Pulmonary artery endothelial cell (primary cell): ENCODE measurements around the gene LSP1. TPM values are rescaled to one million over a fixed set of nuclear protein-coding genes. Genes with fewer than 3 reads are reported as not detected.

Experiments
- DNase-seq: peaks from one replicate; pipeline ENCODE4 v3.0.0-alpha.2; 2011; ENCODE audit warnings: low read depth, low spot score
- total RNA-seq: library from RNA; depleted of rRNA; stranded (reverse); fragments of >200 nt; gene quantifications from 2 replicates; pipeline ENCODE4 v1.2.3, GENCODE V29; 2014

LSP1 gene
- total RNA-seq, 1 donor from 2014 or later = not detected

GRCh38 chr11:1825039-1825740 lies 27.7 kb upstream of the LSP1 start:
- no peak for DNase-seq

- DNase-seq = no peak
These were observed 27.0 kb upstream of the LSP1 start for GRCh38 chr11:1825785-1826451.

GRCh38 chr11:1826552-1827094 lies 26.3 kb upstream of the LSP1 start:
- DNase-seq = no peak

- DNase-seq = no peak
These were observed 25.6 kb upstream of the LSP1 start for GRCh38 chr11:1827095-1827813.

GRCh38 chr11:1827931-1828330 lies 25.0 kb upstream of the LSP1 start:
- no peak for DNase-seq

GRCh38 chr11:1828542-1828941 lies 24.3 kb upstream of the LSP1 start:
- no peak for DNase-seq

- no peak for DNase-seq
These were observed 23.7 kb upstream of the LSP1 start for GRCh38 chr11:1829039-1829820.

- DNase-seq = no peak
These were observed 22.9 kb upstream of the LSP1 start for GRCh38 chr11:1830004-1830321.

GRCh38 chr11:1830322-1831223 lies 22.3 kb upstream of the LSP1 start:
- no peak for DNase-seq

GRCh38 chr11:1831338-1832210 lies 21.3 kb upstream of the LSP1 start:
- no peak for DNase-seq

GRCh38 chr11:1832211-1832919 lies 20.5 kb upstream of the LSP1 start:
- no peak for DNase-seq

GRCh38 chr11:1832920-1833295 lies 20.0 kb upstream of the LSP1 start:
- DNase-seq = no peak

GRCh38 chr11:1834062-1834610 lies 18.7 kb upstream of the LSP1 start:
- DNase-seq = no peak

- no peak for DNase-seq
These were observed 17.9 kb upstream of the LSP1 start, which contains the start of gene SYT8 for GRCh38 chr11:1834779-1835670. Gene SYT8, plus strand, starts transcription at chr11:1834990. Its CDS starts 116 bp downstream, at chr11:1835106.

- no peak for DNase-seq
These were observed 17.2 kb upstream of the LSP1 start for GRCh38 chr11:1835671-1836010.

GRCh38 chr11:1836011-1836945 lies 16.6 kb upstream of the LSP1 start:
- no peak for DNase-seq
